GM20000 (cell line): Measurements from ENCODE around the gene LFNG.

Source experiments
- DNase-seq: peaks from one replicate; pipeline ENCODE4 v3.0.0; 2012; ENCODE audit warnings: low spot score
- CTCF ChIP-seq: IDR thresholded peaks from 2 replicates; pipeline ENCODE4 v1.5.1; 2012; ENCODE audit warnings: mild to moderate bottlenecking, control low read depth; ENCODE audit errors: extremely low read depth, missing control alignments

Gene LFNG

DNA sequence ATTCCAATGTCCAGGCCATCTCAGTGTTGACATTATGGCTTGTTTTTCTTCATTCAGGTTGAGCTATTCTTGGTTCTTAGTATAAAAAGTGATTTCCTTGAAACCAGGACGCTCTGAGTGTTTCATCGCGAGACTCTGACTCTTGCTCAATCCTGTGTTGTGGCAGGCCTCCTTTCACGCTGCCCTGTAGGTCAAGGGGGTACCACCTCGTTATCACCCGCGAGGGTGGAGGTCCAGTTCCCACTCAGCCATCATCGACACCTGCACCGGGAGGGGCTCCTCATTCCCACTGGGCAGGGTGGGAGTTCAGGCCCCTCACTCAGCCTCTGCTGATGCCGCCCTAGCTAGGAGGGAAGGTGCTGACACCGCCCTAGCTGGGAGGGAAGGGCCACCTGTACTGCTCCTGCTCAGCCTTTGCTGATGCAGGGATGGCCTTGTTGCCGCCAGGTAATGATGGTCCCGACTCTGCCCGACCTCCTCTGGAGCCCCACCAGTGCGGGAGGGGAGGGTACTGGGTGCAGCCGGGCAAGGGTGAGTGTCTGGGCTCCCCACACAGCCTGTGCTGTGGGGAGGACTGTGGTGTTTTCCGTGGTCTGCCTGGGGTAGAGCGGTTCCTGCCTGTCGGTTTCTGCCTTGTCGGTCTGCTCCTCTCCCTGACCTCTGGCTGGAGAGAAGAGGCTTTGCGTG, 55.6 kb downstream of the LFNG start:
- no peak for DNase-seq
- TF ChIP-seq CTCF: no peak

GRCh38 chr7:2575733-2576340, 56.3 kb downstream of the LFNG start:
- no peak for TF ChIP-seq CTCF
- no peak for DNase-seq

GRCh38 chr7:2576742-2577491, 57.3 kb downstream of the LFNG start:
- no peak for TF ChIP-seq CTCF
- no peak for DNase-seq
